GM10266 (cell line): ENCODE measurements around the gene TMEM218.
"Not testable (repeated sequence)": the region's sequence is repeated elsewhere in the genome, so short reads cannot be mapped to it uniquely, and the experiment has no call there.

ENCODE experiments used
- DNase-seq: peaks from one replicate; pipeline ENCODE4 v3.0.0; 2012; ENCODE audit errors: extremely low spot score
- TF ChIP-seq, protein P1 (sequence below): IDR thresholded peaks from 2 replicates; pipeline ENCODE4 v1.5.1; 2012; ENCODE audit warnings: mild to moderate bottlenecking, low read depth; ENCODE audit not compliant: control insufficient read depth, insufficient read depth; ENCODE audit errors: missing control alignments

The TMEM218 gene

DNA sequence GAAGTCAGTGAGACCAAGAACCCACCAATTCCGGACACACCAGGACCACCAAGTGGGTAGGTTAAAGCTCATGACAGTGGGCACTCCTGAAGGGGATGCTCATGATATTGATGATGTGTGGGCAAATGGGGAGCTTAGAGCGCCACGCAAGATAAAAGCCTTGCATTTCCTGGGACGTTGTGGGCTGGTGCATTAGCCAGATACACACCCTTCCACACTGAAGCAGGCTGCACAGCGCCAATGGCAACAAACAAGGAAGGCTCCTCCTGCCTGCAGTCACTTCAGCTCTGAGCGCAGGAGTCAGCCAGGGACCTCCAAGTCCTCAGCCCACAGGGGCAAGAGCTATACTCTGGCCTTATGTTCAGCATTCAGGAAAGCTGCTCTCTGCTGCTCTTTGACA lies 20.6 kb downstream of the TMEM218 start:
- DNase-seq: no peak
- TF ChIP-seq, protein P1, sequence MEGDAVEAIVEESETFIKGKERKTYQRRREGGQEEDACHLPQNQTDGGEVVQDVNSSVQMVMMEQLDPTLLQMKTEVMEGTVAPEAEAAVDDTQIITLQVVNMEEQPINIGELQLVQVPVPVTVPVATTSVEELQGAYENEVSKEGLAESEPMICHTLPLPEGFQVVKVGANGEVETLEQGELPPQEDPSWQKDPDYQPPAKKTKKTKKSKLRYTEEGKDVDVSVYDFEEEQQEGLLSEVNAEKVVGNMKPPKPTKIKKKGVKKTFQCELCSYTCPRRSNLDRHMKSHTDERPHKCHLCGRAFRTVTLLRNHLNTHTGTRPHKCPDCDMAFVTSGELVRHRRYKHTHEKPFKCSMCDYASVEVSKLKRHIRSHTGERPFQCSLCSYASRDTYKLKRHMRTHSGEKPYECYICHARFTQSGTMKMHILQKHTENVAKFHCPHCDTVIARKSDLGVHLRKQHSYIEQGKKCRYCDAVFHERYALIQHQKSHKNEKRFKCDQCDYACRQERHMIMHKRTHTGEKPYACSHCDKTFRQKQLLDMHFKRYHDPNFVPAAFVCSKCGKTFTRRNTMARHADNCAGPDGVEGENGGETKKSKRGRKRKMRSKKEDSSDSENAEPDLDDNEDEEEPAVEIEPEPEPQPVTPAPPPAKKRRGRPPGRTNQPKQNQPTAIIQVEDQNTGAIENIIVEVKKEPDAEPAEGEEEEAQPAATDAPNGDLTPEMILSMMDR: no peak

DNA sequence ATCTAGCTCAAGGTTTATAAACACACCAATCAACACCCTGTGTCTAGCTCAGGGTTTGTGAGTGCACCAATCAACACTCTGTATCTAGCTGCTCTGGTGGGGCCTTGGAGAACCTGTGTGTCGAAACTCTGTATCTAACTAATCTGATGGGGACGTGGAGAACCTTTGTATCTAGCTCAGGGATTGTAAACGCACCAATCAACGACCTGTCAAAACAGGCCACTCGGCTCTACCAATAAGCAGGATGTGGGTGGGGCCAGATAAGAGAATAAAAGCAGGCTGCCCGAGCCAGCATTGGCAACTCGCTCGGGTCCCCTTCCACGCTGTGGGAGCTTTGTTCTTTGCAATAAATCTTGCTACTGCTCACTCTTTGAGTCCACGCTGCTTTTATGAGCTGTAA lies 21.3 kb downstream of the TMEM218 start:
- not testable (repeated sequence) for DNase-seq

DNA sequence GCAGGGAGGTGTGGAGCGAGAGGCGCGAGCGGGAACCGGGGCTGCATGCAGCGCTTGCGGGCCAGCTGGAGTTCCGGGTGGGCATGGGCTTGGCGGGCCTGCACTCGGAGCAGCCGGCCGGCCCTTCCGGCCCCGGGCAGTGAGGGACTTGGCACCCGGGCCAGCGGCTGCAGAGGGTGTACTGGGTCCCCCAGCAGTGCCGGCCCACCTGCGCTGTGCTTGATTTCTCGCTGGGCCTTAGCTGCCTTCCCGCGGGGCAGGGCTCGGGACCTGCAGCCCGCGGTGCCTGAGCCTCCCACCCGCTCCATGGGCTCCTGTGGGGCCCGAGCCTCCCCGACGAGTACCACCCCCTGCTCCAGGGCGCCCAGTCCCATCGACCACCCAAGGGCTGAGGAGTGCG lies 21.9 kb downstream of the TMEM218 start:
- not testable (repeated sequence) for DNase-seq

DNA sequence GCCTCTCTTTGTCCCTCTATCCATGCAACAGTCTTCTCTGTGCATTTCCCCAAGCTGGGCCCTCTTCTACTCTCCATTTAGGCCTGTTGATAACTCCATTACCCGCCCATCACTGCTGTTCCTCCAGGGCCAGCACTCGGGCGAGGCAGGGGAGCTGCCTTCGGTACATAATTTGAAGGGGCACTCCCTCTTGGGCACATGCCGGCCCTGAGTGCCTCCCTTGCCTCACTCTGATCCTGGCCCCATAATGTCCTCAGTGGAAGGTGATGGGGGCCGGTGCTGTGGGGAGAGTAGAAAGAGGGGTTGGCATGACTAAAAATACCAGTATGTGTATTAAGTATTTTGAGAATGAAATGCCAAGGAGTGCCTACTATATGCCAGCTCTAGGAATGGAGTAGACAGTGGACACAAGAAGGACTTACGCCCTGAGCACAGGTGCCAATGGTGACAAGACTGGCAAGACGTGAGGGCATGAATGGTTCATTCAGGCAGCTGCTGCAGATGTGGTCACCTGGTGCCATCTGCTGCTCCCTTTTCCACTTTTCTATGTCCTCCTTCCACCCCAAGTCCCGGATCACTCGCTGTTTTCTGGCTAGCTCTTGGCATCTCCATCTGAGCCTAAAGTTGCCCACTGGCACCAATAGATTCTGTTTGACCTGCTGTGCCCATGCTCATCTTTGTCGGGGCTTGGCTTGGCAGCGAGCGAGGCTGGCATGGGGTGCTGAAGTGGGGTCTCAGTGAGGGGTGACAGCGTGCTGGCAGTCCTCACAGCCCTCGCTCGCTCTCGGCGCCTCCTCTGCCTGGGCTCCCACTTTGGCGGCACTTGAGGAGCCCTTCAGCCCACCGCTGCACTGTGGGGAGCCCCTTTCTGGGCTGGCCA lies 22.6 kb downstream of the TMEM218 start:
- TF ChIP-seq, protein P1: no peak
- DNase-seq: no peak

DNA sequence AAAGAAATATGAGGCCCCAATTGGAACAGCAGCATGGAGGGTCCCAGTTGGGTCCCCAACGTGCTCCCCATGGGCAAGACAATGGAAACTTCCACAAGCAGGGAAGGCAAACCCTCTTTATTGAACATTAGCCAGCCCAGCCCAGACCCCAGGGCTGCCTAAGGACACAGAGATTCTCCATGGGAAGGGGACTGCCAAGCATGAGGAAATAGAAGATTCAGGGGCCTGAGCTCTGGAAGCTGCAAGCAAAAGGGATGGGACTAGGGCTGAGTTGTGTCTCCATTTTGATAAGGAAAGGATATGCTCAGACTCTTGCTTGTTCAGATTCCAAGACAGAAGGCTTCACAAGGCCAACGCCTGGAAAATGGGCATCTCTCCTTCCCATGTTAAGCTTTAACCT lies 23.3 kb downstream of the TMEM218 start:
- TF ChIP-seq, protein P1: no peak
- DNase-seq: no peak

DNA sequence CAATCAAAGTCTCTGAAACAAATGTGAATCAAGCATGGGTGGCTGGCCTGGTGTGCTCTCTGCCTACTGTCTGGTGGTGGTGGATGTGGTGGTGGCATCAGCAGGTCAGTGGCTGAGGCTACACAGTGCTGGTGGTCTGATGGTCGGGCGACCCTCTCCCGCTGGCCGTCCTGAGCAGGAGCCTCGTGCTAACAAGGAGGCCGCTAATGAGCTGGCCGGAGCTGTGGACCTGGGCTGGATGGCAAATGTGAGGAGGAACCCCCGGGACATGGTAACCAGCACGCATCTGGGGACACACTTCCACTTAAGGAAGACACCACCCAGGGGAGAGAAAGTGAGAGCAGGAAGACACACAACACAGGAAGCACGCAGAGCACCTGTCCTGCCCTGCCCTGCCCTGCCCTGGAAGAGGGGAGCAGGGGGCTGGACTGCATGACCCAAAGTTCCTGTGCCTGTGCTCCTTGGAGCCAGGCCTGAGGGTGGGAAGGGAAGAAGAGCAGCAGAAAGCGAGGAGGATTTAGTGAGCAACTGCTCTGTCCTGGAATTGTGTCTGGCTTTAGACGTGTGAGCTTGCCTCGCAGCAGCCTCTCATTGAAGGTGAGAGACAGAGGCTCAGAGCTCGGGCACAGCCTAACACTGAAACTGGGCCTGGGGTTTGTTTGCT lies 24.7 kb downstream of the TMEM218 start:
- no peak for DNase-seq
- TF ChIP-seq, protein P1: no peak

DNA sequence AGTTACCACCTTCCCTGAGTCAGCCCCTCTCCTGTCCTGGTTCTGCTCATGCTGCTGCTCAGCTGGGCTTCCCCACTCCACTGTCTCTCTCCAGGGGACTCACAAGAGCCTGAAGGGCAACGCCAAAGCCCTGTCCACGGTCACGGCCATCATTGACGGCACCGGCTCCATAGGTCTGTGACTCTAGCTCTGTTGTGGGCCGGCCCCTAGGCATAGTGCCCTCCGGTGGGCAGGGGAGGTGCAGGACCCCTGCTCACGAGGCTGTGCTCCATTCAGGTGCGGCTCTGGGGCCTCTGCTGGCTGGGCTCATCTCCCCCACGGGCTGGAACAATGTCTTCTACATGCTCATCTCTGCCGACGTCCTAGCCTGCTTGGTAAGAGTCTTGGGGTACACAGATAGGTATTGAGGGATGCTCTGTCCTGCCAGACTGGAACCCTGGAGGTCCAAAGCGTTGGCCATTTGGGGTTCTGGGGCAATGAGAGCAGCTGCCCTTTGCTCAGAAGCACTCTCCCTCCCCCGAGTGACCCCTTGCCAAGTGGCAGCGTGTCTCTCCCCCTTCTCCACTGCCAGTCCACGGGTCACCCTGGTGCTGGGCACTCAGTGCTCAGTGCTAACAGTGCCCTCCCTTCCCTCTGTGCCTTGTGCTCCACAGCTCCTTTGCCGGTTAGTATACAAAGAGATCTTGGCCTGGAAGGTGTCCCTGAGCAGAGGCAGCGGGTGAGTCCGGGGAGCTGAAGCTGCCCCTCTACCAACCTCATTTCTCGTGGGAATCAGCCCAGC lies 25.9 kb downstream of the TMEM218 start:
- TF ChIP-seq, protein P1: no peak
- DNase-seq: no peak

DNA sequence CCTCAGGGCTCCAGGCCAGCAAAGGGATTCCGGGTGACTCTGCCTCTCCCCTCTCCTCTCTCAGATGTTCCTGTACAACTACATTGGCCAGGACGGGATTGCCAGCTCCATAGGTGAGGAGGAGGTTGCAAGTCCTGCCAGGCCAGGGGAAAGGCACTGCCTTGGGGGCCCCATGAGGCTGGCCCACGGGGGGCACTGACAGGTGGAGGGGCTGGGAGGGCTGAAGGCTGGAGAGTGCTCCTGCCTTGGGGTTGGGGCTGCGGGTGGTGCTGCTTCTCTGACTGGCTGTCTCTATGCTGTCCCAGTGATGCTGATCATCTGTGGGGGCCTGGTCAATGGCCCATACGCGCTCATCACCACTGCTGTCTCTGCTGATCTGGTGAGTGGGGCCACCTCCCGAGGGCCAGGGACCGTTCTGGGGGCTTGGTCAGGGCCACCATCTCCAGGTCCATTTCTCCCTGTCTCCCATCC lies 26.6 kb downstream of the TMEM218 start:
- DNase-seq: no peak
- TF ChIP-seq, protein P1: no peak
